ENCODE results near the gene OXCT1. TPM values are rescaled to one million over a fixed set of nuclear protein-coding genes. Genes with fewer than 3 reads are reported as not detected.
A peak's percentile ranks its signal among the peaks of the same experiment; 100 is the strongest.

OXCT1 gene
- total RNA-seq, 1 donor from 2014 or later: 44.6 TPM

DNA sequence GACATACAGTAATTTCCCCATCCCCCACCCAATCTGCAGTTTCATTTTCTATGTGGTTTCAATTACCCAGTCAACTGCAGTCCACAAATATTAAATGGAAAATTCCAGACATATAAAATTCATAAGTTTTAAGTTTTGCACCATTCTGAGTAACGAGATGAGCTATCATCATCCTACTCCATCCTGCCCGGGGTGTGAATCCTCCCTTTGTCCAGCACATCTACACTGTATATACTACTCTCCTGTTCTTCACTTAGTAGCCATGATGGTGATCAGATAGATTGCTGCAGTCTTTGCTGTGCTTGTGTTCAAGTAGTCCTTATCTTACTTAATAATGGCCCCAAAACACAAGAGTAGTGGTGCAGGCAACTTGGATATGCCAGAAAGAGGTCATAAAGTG, 11.3 kb downstream of the OXCT1 start:
- Mint-ChIP-seq H3K36me3 (ENCODE audit: low read depth) (peaks cover 13% of the 10 kb centered on the region), H3K4me3 (ENCODE audit: unreplicated experiment) (no peak overlapping the region), H3K27me3 (ENCODE audit: low read depth) (no peaks in the 10 kb centered on the region), H3K27ac (ENCODE audit: unreplicated experiment) (no peak overlapping the region), H3K9me3 (ENCODE audit: low read depth) (no peaks in the 10 kb centered on the region), H3K4me1 (ENCODE audit: low read depth) (peaks cover 5% of the 10 kb centered on the region)
- no peak for DNase-seq (ENCODE audit: low spot score)
- TF ChIP-seq CTCF (IDR thresholded peaks at IDR 0.05): no peak

DNA sequence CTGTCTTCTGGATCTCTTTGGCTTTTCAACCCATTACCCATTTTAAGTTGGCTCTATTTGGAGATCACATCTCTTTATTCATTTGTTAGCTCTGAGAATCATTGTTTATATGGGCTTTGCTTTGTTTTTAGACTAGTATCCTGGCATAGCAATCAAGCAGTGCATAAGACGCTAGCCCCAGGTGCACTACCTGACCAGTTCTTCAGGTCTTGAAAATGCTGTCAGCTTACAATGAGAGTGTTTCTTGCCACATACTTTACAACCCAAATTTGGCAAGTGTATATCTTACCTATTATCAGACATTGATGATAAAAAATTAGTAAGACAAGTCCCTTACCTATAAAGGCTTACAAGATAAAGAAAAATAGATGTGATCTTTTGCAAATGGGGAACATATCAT, 12.2 kb downstream of the OXCT1 start:
- no peak for TF ChIP-seq CTCF (IDR thresholded peaks at IDR 0.05)
- no peaks in the 10 kb centered on the region for H3K27me3 Mint-ChIP-seq (ENCODE audit: low read depth)
- no peak for DNase-seq (ENCODE audit: low spot score)
- no peaks in the 10 kb centered on the region for H3K9me3 Mint-ChIP-seq (ENCODE audit: low read depth)
- no peak overlapping the region for H3K27ac Mint-ChIP-seq (ENCODE audit: unreplicated experiment)
- peaks cover 13% of the 10 kb centered on the region for H3K36me3 Mint-ChIP-seq (ENCODE audit: low read depth)
- no peaks in the 10 kb centered on the region for H3K4me1 Mint-ChIP-seq (ENCODE audit: low read depth)
- H3K4me3 Mint-ChIP-seq (ENCODE audit: unreplicated experiment): no peak overlapping the region

- peak; percentile 91 for TF ChIP-seq CTCF (IDR thresholded peaks at IDR 0.05)
- Mint-ChIP-seq H3K36me3 (ENCODE audit: low read depth) (peaks cover 14% of the 10 kb centered on the region), H3K27me3 (ENCODE audit: low read depth) (no peaks in the 10 kb centered on the region), H3K4me1 (ENCODE audit: low read depth) (no peaks in the 10 kb centered on the region), H3K27ac (ENCODE audit: unreplicated experiment) (no peak overlapping the region), H3K4me3 (ENCODE audit: unreplicated experiment) (no peak overlapping the region), H3K9me3 (ENCODE audit: low read depth) (no peaks in the 10 kb centered on the region)
- no peak for DNase-seq (ENCODE audit: low spot score)
Measured at GRCh38 chr5:41856644-41857491, 13.4 kb downstream of the OXCT1 start.

DNA sequence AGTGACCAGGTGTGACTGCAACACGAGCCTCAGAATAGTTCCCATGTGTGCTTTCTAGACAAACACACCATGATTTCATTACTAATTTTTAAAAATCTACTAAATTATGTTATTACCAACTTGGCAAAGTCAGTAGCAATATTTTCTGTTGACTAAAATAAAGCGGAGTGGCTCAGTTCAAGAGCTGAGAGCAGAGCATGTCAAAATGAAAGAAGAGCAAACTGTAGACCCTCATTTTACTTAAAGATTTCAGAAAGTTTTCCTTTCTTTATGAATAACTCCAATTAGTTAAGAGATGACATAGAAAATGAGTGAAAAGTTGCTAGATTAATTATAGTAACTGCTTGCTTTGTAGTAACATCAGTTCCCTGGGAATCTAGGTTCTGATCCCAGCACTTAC, 17.9 kb downstream of the OXCT1 start:
- no peaks in the 10 kb centered on the region for H3K4me1 Mint-ChIP-seq (ENCODE audit: low read depth)
- no peak overlapping the region for H3K27ac Mint-ChIP-seq (ENCODE audit: unreplicated experiment)
- H3K36me3 Mint-ChIP-seq (ENCODE audit: low read depth): peaks cover 23% of the 10 kb centered on the region
- H3K9me3 Mint-ChIP-seq (ENCODE audit: low read depth): peaks cover 5% of the 10 kb centered on the region
- H3K4me3 Mint-ChIP-seq (ENCODE audit: unreplicated experiment): no peak overlapping the region
- H3K27me3 Mint-ChIP-seq (ENCODE audit: low read depth): no peaks in the 10 kb centered on the region
- TF ChIP-seq CTCF (IDR thresholded peaks at IDR 0.05): no peak
- DNase-seq (ENCODE audit: low spot score): no peak

DNA sequence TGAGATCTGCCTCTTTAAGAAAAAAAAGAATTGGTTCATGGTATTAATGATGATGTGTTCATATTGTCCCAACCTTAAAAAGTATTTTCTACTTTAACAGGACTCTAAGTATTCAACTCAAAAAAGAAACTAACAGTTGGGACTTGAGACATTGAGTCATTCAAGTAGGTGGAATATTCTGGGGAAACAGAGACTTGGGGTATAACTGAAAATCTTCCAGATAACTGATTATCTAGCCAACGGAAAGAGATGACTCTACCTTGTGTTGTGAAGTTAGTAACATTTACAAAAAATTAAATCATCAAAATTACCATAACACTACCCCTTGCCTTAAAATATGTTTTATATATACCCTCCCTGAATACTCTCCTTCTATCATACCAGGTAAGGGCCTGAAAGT, 19.1 kb downstream of the OXCT1 start:
- DNase-seq (ENCODE audit: low spot score): no peak
- Mint-ChIP-seq H3K27ac (ENCODE audit: unreplicated experiment) (no peak overlapping the region), H3K36me3 (ENCODE audit: low read depth) (peaks cover 26% of the 10 kb centered on the region), H3K4me3 (ENCODE audit: unreplicated experiment) (no peak overlapping the region), H3K4me1 (ENCODE audit: low read depth) (no peaks in the 10 kb centered on the region), H3K9me3 (ENCODE audit: low read depth) (peaks cover 5% of the 10 kb centered on the region), H3K27me3 (ENCODE audit: low read depth) (no peaks in the 10 kb centered on the region)
- no peak for TF ChIP-seq CTCF (IDR thresholded peaks at IDR 0.05)

Measured in chondrocyte (in vitro differentiated cells).